Stimulated activated CD8-positive, alpha-beta memory T cell treated with anti-CD3 and anti-CD28 coated beads, Interleukin-4, amount 100 ng/mL, for 4 hours (primary cell): Measurements from ENCODE around the gene NTN4.
"Not testable (repeated sequence)": the region's sequence is repeated elsewhere in the genome, so short reads cannot be mapped to it uniquely, and the experiment has no call there.

Experiments
- DNase-seq, 2 donors: peaks; one replicate each; pipeline ENCODE4 v3.0.0-alpha.2; 2020; ENCODE audit warnings: low read depth in 2 of 2, low spot score in 1 of 2

Gene NTN4

DNA sequence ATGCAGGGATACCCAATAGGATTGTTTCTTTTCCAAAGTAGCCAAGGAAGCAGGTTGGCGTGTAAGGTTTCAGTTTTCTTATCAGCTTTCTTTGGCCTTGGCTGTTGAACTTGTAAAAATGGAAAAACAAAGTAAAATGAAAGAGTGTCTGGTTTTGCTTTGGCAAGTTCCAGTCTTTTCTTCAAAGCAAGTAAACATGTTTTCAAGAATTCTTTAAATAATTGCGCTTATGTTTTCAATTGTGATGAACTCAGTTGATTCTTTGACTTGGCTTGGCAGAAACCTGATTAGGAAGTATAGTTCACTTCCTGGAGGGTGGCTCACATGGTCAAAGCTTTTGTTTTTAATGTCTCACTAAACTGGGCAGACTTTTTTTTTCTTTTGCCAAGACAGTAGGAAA is 127.0 kb downstream of the NTN4 start:
- DNase-seq: no peak

DNA sequence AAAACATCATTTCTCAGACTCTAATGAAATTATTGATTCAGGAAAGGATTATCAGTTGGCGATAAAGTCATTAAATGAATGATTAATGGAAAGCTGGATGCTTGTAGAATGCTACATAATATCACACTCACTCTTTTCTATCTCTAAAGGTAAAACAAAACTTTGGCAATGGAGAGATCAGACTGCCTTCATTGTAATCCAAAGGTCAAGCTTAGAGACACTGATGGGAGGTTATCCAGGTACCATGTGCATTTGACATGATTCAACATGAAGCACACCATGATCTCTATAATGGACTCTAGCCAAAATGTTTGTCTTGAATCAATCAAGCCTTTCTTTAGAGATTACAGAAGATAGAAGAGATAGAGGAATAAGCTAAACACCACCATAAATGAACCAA is 129.2 kb downstream of the NTN4 start:
- DNase-seq: no peak

DNA sequence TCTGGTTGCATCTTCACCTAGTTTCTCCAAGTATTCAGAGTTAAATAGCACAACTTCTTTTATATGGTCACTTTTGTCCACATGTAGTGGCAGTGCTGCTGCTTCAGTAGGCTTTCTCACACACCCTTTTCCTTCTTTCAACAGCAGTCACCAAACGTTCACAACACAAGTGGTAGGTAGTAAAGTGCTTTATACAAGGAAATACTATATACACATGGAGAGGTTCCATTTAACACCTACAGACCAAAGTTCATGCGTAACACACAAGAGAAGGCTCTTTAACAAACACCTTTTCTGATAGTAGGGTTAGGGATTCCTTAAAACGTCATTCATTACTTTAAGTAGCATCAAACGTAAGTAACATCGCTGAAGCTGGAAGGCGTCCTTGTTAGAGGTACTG is 132.2 kb downstream of the NTN4 start:
- no peak for DNase-seq

DNA sequence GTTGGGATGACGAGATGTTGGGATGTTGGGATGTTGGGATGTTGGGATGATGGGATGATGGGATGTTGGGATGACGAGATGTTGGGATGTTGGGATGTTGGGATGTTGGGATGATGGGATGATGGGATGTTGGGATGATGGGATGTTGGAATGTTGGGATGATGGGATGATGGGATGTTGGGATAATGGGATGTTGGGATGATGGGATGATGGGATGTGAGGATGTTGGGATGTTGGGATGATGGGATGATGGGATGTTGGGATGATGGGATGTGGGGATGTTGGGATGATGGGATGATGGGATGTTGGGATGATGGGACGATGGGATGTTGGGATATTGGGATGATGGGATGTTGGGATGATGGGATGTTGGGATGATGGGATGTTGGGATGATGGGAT is 135.9 kb downstream of the NTN4 start:
- not testable (repeated sequence) for DNase-seq

DNA sequence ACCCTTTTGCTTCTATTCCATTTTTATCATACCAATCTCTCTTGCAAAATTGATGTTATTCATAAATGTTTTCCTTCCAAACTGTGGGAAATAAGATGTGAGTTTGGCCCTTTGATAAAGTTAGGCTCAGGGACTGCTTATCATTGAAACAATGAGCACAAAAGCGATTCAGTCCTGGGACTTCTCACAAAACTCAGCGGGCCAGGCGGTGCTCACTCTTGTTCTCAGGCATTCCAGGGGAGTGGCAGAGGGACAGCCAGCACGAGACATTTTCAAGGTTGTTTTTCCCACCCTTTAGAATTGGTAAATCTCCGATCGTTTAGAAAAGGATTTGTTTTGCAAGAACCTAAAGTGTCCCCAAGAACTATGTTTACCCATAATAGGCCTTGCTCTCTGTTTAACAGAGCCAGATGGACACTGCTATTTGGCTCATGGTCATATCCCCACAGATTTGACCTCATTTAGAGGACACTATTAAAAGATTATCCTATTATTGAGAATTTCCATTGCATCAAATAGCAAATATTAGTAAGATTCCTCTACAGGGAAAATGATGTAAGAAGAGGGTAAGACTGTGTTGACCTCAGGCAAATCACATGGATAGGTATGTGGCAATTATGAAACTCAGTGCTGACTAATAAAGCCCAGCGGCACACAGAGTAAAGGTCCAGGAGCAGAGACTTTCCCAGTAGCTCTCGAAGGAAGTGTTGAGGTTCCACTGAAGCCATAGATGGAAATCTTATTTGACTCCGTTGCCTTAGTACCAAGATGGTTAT is 136.6 kb downstream of the NTN4 start:
- DNase-seq: no peak

DNA sequence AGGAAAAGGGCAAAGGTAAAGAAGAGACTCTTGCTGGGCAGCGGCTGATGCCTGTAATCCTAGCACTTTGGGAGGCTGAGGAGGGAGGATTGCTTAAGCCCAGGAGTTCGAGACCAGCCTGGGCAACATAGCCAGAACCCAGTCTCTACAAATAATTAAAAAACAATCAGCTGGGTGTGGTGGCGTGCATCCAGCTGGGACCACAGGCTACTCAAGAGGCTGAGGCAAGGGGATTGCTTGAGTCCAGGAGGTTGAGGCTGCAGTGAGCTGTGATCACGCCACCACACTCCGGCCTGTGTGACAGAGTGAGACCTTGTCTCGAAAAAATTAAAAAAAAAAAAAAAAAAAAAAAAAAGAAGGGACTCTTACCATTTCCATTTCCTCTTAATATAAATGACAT is 138.9 kb downstream of the NTN4 start:
- DNase-seq: no peak

DNA sequence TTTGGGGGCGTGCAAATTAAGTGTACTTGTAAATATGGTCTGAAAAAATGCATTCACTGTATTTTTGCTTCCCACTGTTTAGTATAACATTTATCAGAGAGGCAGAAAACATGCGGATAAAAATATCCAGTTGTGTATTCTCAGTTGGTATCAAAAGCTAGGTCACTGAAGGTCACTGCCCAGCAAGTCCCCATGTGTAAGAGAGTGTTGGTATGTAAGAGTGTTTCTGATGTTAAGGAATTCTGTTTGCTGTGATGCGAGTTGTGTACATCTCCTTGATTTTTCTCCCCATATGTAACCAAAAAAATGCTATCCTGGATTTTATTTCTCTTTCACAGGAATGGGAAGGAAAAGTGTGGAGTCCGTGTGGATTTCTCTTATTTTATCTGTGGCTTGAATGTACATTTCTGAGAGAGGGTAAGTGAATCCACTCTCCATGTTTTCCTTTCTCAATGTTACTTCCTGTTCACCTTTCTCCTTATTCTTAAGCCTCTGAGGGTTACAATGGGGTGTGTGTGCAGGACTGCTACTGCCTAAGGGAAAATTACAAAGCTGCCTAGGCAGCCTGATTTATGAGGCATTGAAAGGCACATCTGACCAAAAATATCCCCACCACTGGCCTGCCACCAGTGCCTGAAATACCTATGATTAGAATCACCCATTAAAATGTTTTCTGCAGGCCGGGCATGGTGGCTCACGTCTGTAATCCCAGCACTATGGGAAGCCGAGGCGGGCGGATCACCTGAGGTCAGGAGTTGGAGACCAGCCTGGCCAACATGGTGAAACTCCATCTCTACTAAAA is 141.4 kb downstream of the NTN4 start:
- no peak for DNase-seq

DNA sequence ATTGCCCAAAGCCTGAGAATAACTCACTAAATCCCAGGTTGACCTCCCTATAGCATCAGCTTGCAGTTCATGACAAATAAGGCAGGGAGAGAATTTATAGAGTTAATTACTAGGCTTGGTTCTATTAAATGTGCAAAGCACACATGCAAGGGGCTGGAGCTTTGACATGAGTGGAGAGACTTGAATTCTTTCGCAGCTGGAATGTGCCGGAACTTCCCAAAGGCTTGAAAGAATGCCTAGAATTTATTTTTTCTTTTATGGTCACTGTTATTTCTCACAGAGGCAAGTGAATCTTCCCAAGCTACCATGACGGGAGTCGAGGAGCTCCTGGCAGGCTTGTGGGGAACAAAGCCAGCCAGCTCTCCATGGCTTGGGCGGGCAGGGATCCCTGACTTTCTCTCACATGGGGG is 143.8 kb downstream of the NTN4 start:
- DNase-seq: no peak

DNA sequence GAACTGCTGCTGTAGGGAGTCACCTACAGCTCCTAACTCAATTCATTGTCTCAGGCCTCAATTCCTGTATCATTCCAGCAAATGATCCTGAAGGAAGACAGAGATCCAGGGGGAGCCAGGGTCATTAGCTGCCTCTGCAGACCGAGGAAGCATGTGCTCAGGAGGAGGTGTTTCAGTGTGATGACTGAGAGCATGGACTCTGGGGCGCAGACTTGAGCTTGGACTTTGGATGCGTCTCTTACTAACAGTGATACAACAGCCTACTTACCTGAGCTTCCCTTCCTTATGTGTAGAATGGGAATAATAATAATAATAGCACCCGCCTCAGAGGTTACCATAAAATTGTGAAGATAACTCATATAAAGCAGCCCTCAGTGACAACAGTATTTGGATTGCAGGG is 147.3 kb downstream of the NTN4 start:
- DNase-seq: no peak

DNA sequence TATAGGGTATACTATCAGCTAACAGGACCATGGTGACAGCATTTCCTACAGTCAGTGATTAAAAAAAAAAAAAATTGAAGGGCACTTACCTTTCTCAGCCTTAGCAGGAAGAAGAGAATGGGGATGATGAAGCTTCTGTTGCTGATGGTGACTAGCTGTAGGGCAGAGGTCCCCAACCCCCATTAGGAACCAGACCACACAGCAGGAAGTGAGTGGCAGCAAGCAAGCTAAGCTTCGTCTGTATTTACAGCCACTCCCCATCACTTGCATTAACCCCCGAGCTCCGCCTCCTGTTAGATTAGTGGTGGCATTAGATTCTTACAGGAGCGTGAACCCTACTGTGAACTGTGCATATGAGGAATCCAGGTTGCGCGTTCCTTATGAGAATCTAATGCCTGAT is 148.0 kb downstream of the NTN4 start:
- no peak for DNase-seq

DNA sequence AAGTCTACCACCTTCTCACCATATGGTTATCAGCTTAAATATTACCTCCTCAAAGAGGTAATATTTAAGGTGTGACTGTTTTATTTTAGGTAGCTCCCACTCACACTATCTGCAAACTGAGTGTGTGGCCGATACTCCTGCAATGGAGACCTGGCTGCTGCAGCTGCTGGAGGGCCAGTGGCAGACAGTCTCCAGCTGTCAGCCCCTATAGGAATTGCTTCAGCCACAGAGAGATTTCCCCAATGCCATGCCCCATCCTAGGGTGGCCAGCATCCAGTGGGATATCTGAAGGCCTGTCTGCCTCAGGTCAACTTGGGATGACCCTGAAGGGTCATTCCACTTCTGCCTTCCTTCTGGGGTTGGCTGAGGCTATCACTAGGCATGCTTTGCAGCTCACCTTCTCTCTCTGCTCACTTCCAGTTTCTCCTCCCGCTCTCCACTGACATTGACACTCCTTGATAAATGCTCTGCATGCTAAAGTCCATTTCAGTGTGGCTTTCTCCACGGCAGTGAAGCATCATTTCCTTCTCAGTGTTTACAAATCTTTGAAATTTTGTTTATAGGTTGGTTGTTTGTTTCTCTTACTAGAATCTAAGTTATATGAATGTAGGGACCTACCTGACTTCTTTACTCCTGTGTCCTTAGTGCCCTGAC is 149.1 kb downstream of the NTN4 start:
- DNase-seq: no peak

DNA sequence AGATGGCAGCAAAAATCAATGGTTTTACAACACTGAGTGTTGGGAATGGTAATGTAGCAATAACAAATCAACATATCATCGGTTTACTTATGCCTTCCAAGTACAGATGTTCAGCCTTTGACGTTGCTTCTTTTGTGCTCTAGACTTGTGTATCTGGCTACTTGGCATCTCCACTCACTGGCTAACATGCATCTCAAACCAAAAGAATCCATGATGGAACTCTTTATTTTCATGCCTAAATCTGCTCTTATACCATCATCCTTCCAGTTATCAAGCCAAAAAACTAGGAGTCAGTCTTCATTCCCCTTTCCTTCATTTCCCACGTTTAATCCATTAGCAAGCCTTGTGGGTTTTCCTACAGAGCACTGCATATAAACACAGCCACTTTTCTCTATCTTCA is 150.0 kb downstream of the NTN4 start:
- DNase-seq: no peak

DNA sequence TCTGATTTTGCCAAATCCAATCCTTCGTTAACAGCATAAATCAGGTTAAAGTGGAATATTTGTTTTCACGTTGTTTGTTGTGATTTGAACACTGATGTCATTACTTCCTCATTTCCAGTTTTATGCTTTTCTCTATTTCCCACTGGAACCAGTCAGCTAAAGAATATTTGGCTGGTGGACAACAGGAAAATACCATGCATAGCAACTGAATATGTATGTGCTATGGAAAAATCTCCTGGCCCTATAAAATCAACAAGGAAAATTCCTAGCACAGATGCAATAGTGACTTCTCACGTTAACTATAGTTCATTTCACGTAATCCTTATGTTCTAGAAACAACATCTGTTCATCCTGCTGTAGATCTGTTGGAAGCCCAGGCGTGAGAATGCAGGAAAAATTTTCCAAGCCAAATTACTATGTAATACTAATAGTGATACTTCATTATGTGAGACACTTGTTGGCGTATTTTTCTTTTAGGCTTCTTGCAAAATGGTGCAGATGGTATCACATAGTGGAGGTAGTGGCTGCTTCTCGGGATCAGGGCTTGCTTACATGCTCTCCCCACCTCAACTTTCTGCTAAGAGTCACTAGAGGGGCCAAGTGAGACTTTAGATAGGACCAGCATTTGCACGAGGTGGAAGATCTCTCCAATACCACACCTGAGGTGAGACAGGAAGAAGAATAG is 153.0 kb downstream of the NTN4 start:
- no peak for DNase-seq

DNA sequence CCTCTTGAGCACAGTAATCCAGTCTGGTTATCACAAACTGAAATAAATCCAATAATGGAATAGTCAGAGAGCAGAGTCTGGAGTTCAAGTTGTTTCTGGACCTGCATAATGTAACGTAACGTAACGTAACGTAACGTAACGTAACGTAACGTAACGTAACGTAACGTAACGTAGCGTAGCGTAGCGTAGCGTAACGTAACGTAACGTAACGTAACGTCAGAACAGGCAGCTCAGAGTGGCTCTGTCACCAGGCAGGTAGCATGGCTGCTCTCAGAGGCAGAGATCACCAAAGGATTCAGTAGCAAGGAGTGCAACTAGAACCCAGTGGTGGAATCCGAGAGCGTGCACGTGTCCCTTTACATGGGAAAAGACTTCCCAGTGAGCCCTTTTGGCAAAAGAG is 153.6 kb downstream of the NTN4 start:
- DNase-seq: no peak

DNA sequence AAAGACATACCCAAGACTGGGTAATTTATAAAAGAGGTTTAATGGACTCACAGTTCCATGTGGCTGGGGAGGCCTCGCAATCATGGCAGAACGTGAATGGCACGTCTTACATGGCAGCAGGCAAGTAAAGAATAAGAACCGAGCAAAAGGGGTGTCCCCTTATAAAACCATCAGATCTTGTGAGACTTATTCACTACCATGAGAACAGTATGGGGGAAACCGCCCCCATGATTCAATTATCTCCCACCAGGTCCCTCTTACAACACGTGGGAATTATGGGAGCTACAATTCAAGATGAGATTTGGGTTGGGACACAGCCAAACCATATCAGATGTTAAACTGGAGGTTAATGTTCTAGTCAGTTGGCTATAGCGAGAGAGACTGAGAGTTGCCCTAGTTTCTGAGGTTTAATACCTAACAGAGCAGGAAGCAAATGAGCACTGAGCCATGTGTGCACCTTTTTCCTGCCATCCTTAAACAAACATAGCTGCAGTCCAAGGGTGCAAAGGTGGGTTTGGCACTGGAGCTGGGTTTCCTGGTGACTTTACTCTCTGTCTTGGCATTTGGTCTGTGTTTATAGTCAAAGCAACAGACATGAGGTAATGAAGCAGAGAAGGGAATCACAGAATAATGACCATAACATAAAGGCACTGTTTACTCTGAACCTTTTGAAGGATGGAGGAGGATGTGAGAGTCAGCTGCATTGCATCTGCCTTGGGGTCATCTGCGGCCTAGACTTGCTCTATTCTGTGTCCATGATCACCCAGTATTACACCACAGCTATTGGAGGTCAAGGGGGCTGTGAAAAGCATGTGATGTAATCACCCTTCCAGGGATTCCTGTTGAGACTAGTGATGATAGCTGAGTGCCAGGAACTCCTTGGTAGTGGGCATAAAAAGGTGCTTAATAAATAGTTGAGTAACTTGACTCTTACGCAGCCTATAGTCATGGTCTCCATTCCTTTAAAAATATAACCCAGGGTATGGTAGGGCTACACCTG is 155.6 kb downstream of the NTN4 start:
- DNase-seq: no peak

DNA sequence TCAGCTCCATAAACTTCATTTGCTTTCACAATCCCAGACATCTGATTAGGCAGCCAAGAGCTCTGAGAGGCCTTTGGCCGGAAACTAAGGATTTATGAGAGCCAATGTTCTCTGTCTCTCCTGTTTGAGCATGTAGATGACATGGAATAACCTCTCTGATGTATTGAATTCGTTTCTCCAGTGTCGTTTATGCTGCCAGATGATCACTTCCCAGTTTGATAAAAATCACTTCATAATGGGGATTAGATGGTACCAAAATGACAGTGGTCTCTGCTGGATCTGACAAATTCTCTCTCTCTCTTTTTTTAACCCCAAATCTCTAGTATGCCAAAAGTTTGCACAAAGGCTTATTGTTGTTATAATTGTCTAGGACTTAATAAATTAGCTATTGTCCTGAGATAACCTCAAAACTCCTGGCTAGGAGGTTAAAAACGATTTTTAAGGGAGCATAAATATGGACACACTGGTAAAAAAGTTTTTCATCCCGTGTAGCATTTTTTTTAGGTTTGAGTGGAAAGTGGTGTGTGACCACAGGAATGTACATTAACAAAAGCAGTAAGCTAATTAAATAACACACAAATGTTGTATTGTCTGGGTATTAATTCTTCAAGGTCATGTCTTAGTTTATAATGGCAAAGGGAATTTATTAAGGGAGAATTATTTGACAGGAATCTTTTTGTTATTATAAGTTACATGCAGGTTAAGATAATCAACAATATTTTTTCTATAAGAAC is 156.7 kb downstream of the NTN4 start:
- no peak for DNase-seq

DNA sequence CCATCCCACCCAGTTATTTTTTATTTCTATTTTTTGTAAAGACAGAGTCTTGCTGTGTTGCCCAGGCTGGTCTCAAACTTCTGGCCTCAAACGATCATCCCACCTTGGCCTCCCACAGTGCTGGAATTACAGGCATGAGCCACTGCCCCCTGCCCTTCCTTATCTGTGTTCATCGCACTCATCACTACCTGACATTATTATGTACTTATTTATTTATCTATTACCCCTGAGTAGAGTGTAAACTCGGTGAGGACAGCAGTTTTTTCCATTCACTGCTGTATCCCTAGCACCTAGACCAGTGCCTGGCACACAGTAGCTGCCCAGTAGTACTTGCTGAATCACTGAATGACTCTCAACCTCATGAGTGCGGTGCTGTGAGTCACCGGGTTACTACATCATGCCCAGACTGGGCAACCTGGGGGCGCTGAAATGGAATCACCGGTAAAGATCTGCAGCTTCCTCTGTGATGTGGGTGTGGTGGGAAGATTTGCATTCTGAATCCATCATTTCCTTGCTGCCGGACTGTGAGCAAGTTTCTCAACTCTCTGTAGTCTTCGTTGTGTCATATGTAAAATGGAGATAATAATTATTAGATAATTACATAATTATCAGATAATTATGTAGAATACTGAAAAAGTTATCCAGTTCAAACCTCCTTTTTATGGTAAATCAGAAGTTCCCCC is 157.4 kb downstream of the NTN4 start:
- DNase-seq: no peak

DNA sequence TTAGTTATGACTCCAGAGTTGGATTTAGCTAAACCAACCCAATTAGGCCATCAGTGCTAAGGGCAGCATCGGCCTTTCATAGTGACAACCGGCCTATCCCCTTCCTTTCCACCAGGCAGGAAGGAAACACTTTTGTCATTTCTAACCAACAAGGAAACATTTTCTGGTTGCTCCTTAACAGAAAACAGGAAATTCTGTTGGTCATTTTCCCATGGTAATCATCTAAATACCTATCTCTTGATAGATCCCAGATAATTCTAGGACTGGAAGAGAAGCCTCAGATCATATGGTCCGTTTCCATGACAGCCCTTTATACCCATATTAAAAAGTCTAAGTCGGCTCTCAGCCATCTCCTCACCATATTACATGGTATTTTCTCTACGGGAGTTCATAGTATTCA is 160.1 kb downstream of the NTN4 start:
- DNase-seq: no peak

DNA sequence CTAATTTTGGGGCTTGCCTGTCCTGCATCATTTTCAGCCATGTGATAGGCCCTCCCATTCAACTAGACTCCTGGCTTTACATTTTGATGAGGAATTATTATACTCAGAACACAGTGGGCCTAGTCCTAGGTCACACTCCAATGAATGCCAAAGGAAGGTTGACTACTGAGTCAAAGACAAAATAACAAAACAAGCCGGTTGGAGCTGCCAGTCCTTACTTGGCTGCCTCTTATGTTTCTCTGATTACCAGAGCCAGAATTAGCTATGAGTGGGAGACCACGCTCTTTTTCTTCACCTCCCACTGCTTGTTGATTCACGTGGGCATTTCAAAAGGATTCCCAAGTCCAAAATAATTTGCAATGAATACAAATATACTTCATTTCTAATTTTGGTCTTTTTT is 161.2 kb downstream of the NTN4 start:
- DNase-seq: no peak
